Measurements from ENCODE around the gene ITPK1. TPM values are rescaled to one million over a fixed set of nuclear protein-coding genes. Genes with fewer than 3 reads are reported as not detected.

The ITPK1 gene
- polyA plus RNA-seq, 1 of the 3 experiments (the other 2 are of a cell fraction), result 23.2 TPM

- TF ChIP-seq, protein P1, sequence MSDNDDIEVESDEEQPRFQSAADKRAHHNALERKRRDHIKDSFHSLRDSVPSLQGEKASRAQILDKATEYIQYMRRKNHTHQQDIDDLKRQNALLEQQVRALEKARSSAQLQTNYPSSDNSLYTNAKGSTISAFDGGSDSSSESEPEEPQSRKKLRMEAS (IDR thresholded peaks at IDR 0.05; ENCODE audit: low read depth), result no peak
- TF ChIP-seq FOXJ3 (CRISPR knock-in tag; IDR thresholded peaks at IDR 0.05) (no peak), GATA2 (CRISPR knock-in tag; IDR thresholded peaks at IDR 0.05) (no peak), FOSL2 (IDR thresholded peaks at IDR 0.05; ENCODE audit: borderline replicate concordance, low read depth) (no peak)
Measured at GRCh38 chr14:92928961-92929688, 186.6 kb downstream of the ITPK1 start (continued).

DNA sequence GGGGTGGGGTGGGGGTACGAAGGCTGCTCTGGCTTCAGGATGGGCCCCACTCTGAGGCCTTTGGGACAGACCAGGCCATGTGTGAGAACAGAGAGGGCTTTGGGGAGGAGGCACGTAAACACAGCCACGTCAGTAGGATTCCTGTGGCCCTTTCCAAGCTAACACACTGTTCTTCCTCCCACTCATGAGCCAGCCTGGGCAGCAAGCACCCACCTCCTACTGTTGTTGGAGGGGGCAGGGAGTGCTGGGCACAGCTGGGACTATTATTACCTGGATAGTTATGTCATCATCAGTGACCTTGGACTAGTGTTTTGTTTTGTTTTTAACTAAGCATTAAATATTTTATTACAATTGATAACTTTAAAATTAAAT, 187.5 kb downstream of the ITPK1 start:
- no peaks in the 10 kb centered on the region for H4K20me1 ChIP-seq (ENCODE audit: insufficient read depth)

More for the DNA sequence above, 187.5 kb downstream of the ITPK1 start:
- CTCF ChIA-PET, result interaction anchor here (1.2 to 7.5 kb wide), 5 partner anchors 17 to 185 kb away, joined by 3 to 56 read pairs (median 8); no protein-coding TSS in a partner anchor
- Histone ChIP-seq H3K27me3 (ENCODE audit: insufficient read depth) (no peaks in the 10 kb centered on the region; the same call in 1 of the 2 replicates), H3K9me3 (no peaks in the 10 kb centered on the region), H3K4me3 (ENCODE audit: low read depth in 2 of 2, low read length in 1 of 2) (no peak overlapping the region; a peak in 1 of 4 replicates), H3K9ac (no peak overlapping the region), H3K4me2 (no peak overlapping the region), H3F3A (replicated peaks; ENCODE audit: insufficient read depth) (no peaks in the 10 kb centered on the region), H3K9me2 (no peaks in the 10 kb centered on the region), H2AFZ (ENCODE audit: low read depth) (no peak overlapping the region), H3K36me3 (replicated peaks in 1 of 2; ENCODE audit: control insufficient read depth in 1 of 2, insufficient read depth in 2 of 2, low read length in 1 of 2) (peaks cover 0 to 2% of the 10 kb centered on the region in 2 experiments), H3K4me1 (ENCODE audit: control insufficient read depth in 1 of 2, insufficient read depth in 2 of 2, low read depth in 1 of 2, low read length in 1 of 2) (peaks cover 0 to 82% of the 10 kb centered on the region in 2 experiments; a peak in 2 of 4 replicates), H3K79me2 (ENCODE audit: insufficient read depth) (no peaks in the 10 kb centered on the region), H3K27ac (ENCODE audit: low read depth in 2 of 2, low read length in 1 of 2) (peak overlapping the region in 1 of 2 experiments; percentile 28; a peak in 1 of 4 replicates)
- POLR2A ChIA-PET, result interaction anchor here (1.0 to 9.8 kb wide), 5 partner anchors 11 to 48 kb away, joined by 3 to 288 read pairs (median 13); no protein-coding TSS in a partner anchor
- no peak for DNase-seq
- WGBS (ENCODE audit: low lambda C conversion rate), result 60% methylated on average over 3 of the region's 3 CpGs
- TF ChIP-seq, protein P2, sequence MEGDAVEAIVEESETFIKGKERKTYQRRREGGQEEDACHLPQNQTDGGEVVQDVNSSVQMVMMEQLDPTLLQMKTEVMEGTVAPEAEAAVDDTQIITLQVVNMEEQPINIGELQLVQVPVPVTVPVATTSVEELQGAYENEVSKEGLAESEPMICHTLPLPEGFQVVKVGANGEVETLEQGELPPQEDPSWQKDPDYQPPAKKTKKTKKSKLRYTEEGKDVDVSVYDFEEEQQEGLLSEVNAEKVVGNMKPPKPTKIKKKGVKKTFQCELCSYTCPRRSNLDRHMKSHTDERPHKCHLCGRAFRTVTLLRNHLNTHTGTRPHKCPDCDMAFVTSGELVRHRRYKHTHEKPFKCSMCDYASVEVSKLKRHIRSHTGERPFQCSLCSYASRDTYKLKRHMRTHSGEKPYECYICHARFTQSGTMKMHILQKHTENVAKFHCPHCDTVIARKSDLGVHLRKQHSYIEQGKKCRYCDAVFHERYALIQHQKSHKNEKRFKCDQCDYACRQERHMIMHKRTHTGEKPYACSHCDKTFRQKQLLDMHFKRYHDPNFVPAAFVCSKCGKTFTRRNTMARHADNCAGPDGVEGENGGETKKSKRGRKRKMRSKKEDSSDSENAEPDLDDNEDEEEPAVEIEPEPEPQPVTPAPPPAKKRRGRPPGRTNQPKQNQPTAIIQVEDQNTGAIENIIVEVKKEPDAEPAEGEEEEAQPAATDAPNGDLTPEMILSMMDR (IDR thresholded peaks at IDR 0.05), result no peak
- TF ChIP-seq FOXM1 (IDR thresholded peaks at IDR 0.05; ENCODE audit: low read depth) (no peak), EZH2phosphoT487 (IDR thresholded peaks at IDR 0.05; ENCODE audit: borderline replicate concordance, low read depth) (no peak), SMC3 (IDR thresholded peaks at IDR 0.05; ENCODE audit: low read depth, low read length) (no peak), GATA2 (CRISPR knock-in tag; IDR thresholded peaks at IDR 0.05) (no peak), POLR2AphosphoS5 (IDR thresholded peaks at IDR 0.05; ENCODE audit: low read depth, low read length) (no peak), RFX5 (IDR thresholded peaks at IDR 0.05; ENCODE audit: low read length) (no peak), IRF3 (IDR thresholded peaks at IDR 0.05; ENCODE audit: low read depth, low read length) (no peak), TAF1 (IDR thresholded peaks at IDR 0.05; ENCODE audit: borderline replicate concordance, low read depth, low read length) (no peak), SIN3A (IDR thresholded peaks at IDR 0.05; ENCODE audit: borderline replicate concordance, low read depth, low read length) (no peak)
- TF ChIP-seq, protein P3, sequence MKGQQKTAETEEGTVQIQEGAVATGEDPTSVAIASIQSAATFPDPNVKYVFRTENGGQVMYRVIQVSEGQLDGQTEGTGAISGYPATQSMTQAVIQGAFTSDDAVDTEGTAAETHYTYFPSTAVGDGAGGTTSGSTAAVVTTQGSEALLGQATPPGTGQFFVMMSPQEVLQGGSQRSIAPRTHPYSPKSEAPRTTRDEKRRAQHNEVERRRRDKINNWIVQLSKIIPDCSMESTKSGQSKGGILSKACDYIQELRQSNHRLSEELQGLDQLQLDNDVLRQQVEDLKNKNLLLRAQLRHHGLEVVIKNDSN (IDR thresholded peaks at IDR 0.05; ENCODE audit: borderline replicate concordance, low read depth), result no peak

Measured in SK-N-SH (cell line).